ENCODE measurements around the gene TMEM229B.

Gene TMEM229B

GRCh38 chr14:67526676-67527459 is 38.3 kb upstream of the TMEM229B start:
- Histone ChIP-seq H3K4me1 (ENCODE audit: control insufficient read depth, insufficient read depth, low read length) (no peaks in the 10 kb centered on the region), H3K9me3 (ENCODE audit: control insufficient read depth, low read length) (no peaks in the 10 kb centered on the region), H3K27ac (ENCODE audit: insufficient read depth, low read depth, low read length, poor library complexity, severe bottlenecking) (no peak overlapping the region), H3K4me3 (ENCODE audit: insufficient read depth, low read depth, low read length) (no peak overlapping the region), H3K27me3 (ENCODE audit: control insufficient read depth, insufficient read depth, low read length, poor library complexity, severe bottlenecking) (peaks cover 9% of the 10 kb centered on the region), H3K36me3 (ENCODE audit: control insufficient read depth, insufficient read depth, low read length) (no peaks in the 10 kb centered on the region)
- WGBS, 2 experiments, result 82 to 85% methylated on average over 8 of the region's 8 CpGs

GRCh38 chr14:67526181-67526580 is 37.7 kb upstream of the TMEM229B start:
- H3K9me3 ChIP-seq (ENCODE audit: control insufficient read depth, low read length), result no peaks in the 10 kb centered on the region
- peaks cover 8% of the 10 kb centered on the region for H3K27me3 ChIP-seq (ENCODE audit: control insufficient read depth, insufficient read depth, low read length, poor library complexity, severe bottlenecking)
- no peaks in the 10 kb centered on the region for H3K36me3 ChIP-seq (ENCODE audit: control insufficient read depth, insufficient read depth, low read length)
- no peaks in the 10 kb centered on the region for H3K4me1 ChIP-seq (ENCODE audit: control insufficient read depth, insufficient read depth, low read length)
- WGBS, 2 experiments, result 72 to 79% methylated on average over 6 of the region's 6 CpGs
- H3K4me3 ChIP-seq (ENCODE audit: insufficient read depth, low read depth, low read length), result no peak overlapping the region
- no peak overlapping the region for H3K27ac ChIP-seq (ENCODE audit: insufficient read depth, low read depth, low read length, poor library complexity, severe bottlenecking)

- Histone ChIP-seq H3K36me3 (ENCODE audit: control insufficient read depth, insufficient read depth, low read length) (no peaks in the 10 kb centered on the region), H3K27ac (ENCODE audit: insufficient read depth, low read depth, low read length, poor library complexity, severe bottlenecking) (no peak overlapping the region), H3K4me3 (ENCODE audit: insufficient read depth, low read depth, low read length) (no peak overlapping the region), H3K9me3 (ENCODE audit: control insufficient read depth, low read length) (no peaks in the 10 kb centered on the region), H3K4me1 (ENCODE audit: control insufficient read depth, insufficient read depth, low read length) (no peaks in the 10 kb centered on the region), H3K27me3 (ENCODE audit: control insufficient read depth, insufficient read depth, low read length, poor library complexity, severe bottlenecking) (peaks cover 8% of the 10 kb centered on the region)
- 69 to 71% methylated on average over 2 to 3 of the region's 4 CpGs for WGBS, 2 experiments
Measured at GRCh38 chr14:67525389-67525788, 36.9 kb upstream of the TMEM229B start.

GRCh38 chr14:67524634-67524963 is 36.1 kb upstream of the TMEM229B start:
- WGBS, 2 experiments, result 50 to 89% methylated on average over 1 to 3 of the region's 3 CpGs

GRCh38 chr14:67523764-67524633 is 35.5 kb upstream of the TMEM229B start:
- WGBS, 2 experiments, result 84 to 85% methylated on average over 7 of the region's 7 CpGs
- Histone ChIP-seq H3K4me3 (ENCODE audit: insufficient read depth, low read depth, low read length) (no peak overlapping the region), H3K27me3 (ENCODE audit: control insufficient read depth, insufficient read depth, low read length, poor library complexity, severe bottlenecking) (peaks cover 13% of the 10 kb centered on the region), H3K27ac (ENCODE audit: insufficient read depth, low read depth, low read length, poor library complexity, severe bottlenecking) (no peak overlapping the region), H3K36me3 (ENCODE audit: control insufficient read depth, insufficient read depth, low read length) (no peaks in the 10 kb centered on the region), H3K4me1 (ENCODE audit: control insufficient read depth, insufficient read depth, low read length) (no peaks in the 10 kb centered on the region), H3K9me3 (ENCODE audit: control insufficient read depth, low read length) (no peaks in the 10 kb centered on the region)

More at GRCh38 chr14:67524634-67524963, 36.1 kb upstream of the TMEM229B start:
- Histone ChIP-seq H3K9me3 (ENCODE audit: control insufficient read depth, low read length) (no peaks in the 10 kb centered on the region), H3K4me3 (ENCODE audit: insufficient read depth, low read depth, low read length) (no peak overlapping the region), H3K36me3 (ENCODE audit: control insufficient read depth, insufficient read depth, low read length) (no peaks in the 10 kb centered on the region), H3K27me3 (ENCODE audit: control insufficient read depth, insufficient read depth, low read length, poor library complexity, severe bottlenecking) (peaks cover 9% of the 10 kb centered on the region), H3K27ac (ENCODE audit: insufficient read depth, low read depth, low read length, poor library complexity, severe bottlenecking) (no peak overlapping the region), H3K4me1 (ENCODE audit: control insufficient read depth, insufficient read depth, low read length) (no peaks in the 10 kb centered on the region)

- 69 to 83% methylated on average over 2 of the region's 2 CpGs for WGBS, 2 experiments
- H3K27ac ChIP-seq (ENCODE audit: insufficient read depth, low read depth, low read length, poor library complexity, severe bottlenecking), result no peak overlapping the region
- H3K36me3 ChIP-seq (ENCODE audit: control insufficient read depth, insufficient read depth, low read length), result no peaks in the 10 kb centered on the region
- H3K4me3 ChIP-seq (ENCODE audit: insufficient read depth, low read depth, low read length), result no peak overlapping the region
- H3K27me3 ChIP-seq (ENCODE audit: control insufficient read depth, insufficient read depth, low read length, poor library complexity, severe bottlenecking), result peaks cover 24% of the 10 kb centered on the region
- H3K4me1 ChIP-seq (ENCODE audit: control insufficient read depth, insufficient read depth, low read length), result no peaks in the 10 kb centered on the region
- H3K9me3 ChIP-seq (ENCODE audit: control insufficient read depth, low read length), result no peaks in the 10 kb centered on the region
Measured at GRCh38 chr14:67522270-67522669, 33.7 kb upstream of the TMEM229B start.

- H3K4me1 ChIP-seq (ENCODE audit: control insufficient read depth, insufficient read depth, low read length), result no peaks in the 10 kb centered on the region
- H3K4me3 ChIP-seq (ENCODE audit: insufficient read depth, low read depth, low read length), result no peak overlapping the region
- H3K9me3 ChIP-seq (ENCODE audit: control insufficient read depth, low read length), result no peaks in the 10 kb centered on the region
- no peak overlapping the region for H3K27ac ChIP-seq (ENCODE audit: insufficient read depth, low read depth, low read length, poor library complexity, severe bottlenecking)
- no peaks in the 10 kb centered on the region for H3K36me3 ChIP-seq (ENCODE audit: control insufficient read depth, insufficient read depth, low read length)
- H3K27me3 ChIP-seq (ENCODE audit: control insufficient read depth, insufficient read depth, low read length, poor library complexity, severe bottlenecking), result peaks cover 42% of the 10 kb centered on the region
- 100% methylated on average over 1 of the region's 1 CpG; no CpG with 5 or more reads in 1 of the 2 experiments for WGBS, 2 experiments
Measured at GRCh38 chr14:67520482-67520881, 32.0 kb upstream of the TMEM229B start.

- Histone ChIP-seq H3K9me3 (ENCODE audit: control insufficient read depth, low read length) (no peaks in the 10 kb centered on the region), H3K4me3 (ENCODE audit: insufficient read depth, low read depth, low read length) (no peak overlapping the region), H3K27me3 (ENCODE audit: control insufficient read depth, insufficient read depth, low read length, poor library complexity, severe bottlenecking) (peaks cover 53% of the 10 kb centered on the region), H3K4me1 (ENCODE audit: control insufficient read depth, insufficient read depth, low read length) (no peaks in the 10 kb centered on the region), H3K27ac (ENCODE audit: insufficient read depth, low read depth, low read length, poor library complexity, severe bottlenecking) (no peak overlapping the region), H3K36me3 (ENCODE audit: control insufficient read depth, insufficient read depth, low read length) (no peaks in the 10 kb centered on the region)
- WGBS, 2 experiments, result 92 to 94% methylated on average over 5 of the region's 5 CpGs
Measured at GRCh38 chr14:67519406-67519805, 30.9 kb upstream of the TMEM229B start.

GRCh38 chr14:67517083-67517482 is 28.6 kb upstream of the TMEM229B start:
- Histone ChIP-seq H3K27me3 (ENCODE audit: control insufficient read depth, insufficient read depth, low read length, poor library complexity, severe bottlenecking) (peaks cover 76% of the 10 kb centered on the region), H3K4me1 (ENCODE audit: control insufficient read depth, insufficient read depth, low read length) (no peaks in the 10 kb centered on the region), H3K27ac (ENCODE audit: insufficient read depth, low read depth, low read length, poor library complexity, severe bottlenecking) (no peak overlapping the region), H3K4me3 (ENCODE audit: insufficient read depth, low read depth, low read length) (no peak overlapping the region), H3K9me3 (ENCODE audit: control insufficient read depth, low read length) (no peaks in the 10 kb centered on the region), H3K36me3 (ENCODE audit: control insufficient read depth, insufficient read depth, low read length) (no peaks in the 10 kb centered on the region)
- WGBS, 2 experiments, result 27 to 28% methylated on average over 12 of the region's 12 CpGs

- Histone ChIP-seq H3K27ac (ENCODE audit: insufficient read depth, low read depth, low read length, poor library complexity, severe bottlenecking) (no peak overlapping the region), H3K36me3 (ENCODE audit: control insufficient read depth, insufficient read depth, low read length) (no peaks in the 10 kb centered on the region), H3K4me1 (ENCODE audit: control insufficient read depth, insufficient read depth, low read length) (no peaks in the 10 kb centered on the region), H3K9me3 (ENCODE audit: control insufficient read depth, low read length) (no peaks in the 10 kb centered on the region), H3K4me3 (ENCODE audit: insufficient read depth, low read depth, low read length) (no peak overlapping the region), H3K27me3 (ENCODE audit: control insufficient read depth, insufficient read depth, low read length, poor library complexity, severe bottlenecking) (peaks cover 78% of the 10 kb centered on the region)
- WGBS, 2 experiments, result 34 to 35% methylated on average over 2 of the region's 2 CpGs
Measured at GRCh38 chr14:67516676-67517075, 28.2 kb upstream of the TMEM229B start.

Measured in ectodermal cell (in vitro differentiated cells).